ENCODE data around the gene FGF8. TPM values are rescaled to one million over a fixed set of nuclear protein-coding genes. Genes with fewer than 3 reads are reported as not detected.
A peak's percentile ranks its signal among the peaks of the same experiment; 100 is the strongest.

Gene FGF8
- total RNA-seq, 1 experiment from 2014 or later = 14.3 TPM

GRCh38 chr10:101782811-101783735, 7.2 kb upstream of the FGF8 start, which contains the start of gene NPM3:
Gene NPM3, minus strand, starts transcription at chr10:101783446. Its CDS starts 56 bp downstream, at chr10:101783390.
- no peaks in the 10 kb centered on the region for H3K79me1 ChIP-seq (ENCODE audit: insufficient read depth, low read depth, low read length, poor library complexity, severe bottlenecking)
- TF ChIP-seq CTCF (conservative IDR thresholded peaks at IDR 0.05) = no peak
- no peak within 1 kb of the TSS for H2BK12ac ChIP-seq (ENCODE audit: insufficient read length, low read depth, low read length)
- no peak within 1 kb of the TSS for H4K8ac ChIP-seq (replicated peaks; ENCODE audit: insufficient read length, low read depth, low read length)
- no peak within 1 kb of the TSS for H2BK5ac ChIP-seq (ENCODE audit: insufficient read length, low read length)
- H3K79me2 ChIP-seq (ENCODE audit: insufficient read depth, low read length) = peaks cover 2% of the 10 kb centered on the region; the same call in 1 of the 2 replicates
- H3K14ac ChIP-seq (ENCODE audit: insufficient read depth, low read length) = peak within 1 kb of the TSS; percentile 66
- H2AK5ac ChIP-seq (ENCODE audit: insufficient read length, low read length) = no peak within 1 kb of the TSS
- H3K56ac ChIP-seq (ENCODE audit: insufficient read length, low read depth, low read length) = no peak within 1 kb of the TSS
- H3K23ac ChIP-seq (ENCODE audit: insufficient read length, low read depth, low read length) = no peak within 1 kb of the TSS
- peak within 1 kb of the TSS; percentile 80 for H4K5ac ChIP-seq (ENCODE audit: insufficient read length, low read depth, low read length)
- H4K91ac ChIP-seq (ENCODE audit: insufficient read length, low read depth, low read length) = no peak within 1 kb of the TSS
- Mint-ChIP-seq H3K27me3 (ENCODE audit: low read depth) (peaks cover 14% of the 10 kb centered on the region), H3K27ac (peak within 1 kb of the TSS; percentile 96 to 99 (median 99)), H3K9me3 (no peaks in the 10 kb centered on the region; a peak in 1 of 5 replicates), H3K4me1 (peaks cover 32 to 49% of the 10 kb centered on the region in 2 experiments), H3K36me3 (ENCODE audit: insufficient read depth in 1 of 3, low read depth in 3 of 3) (peaks cover 13 to 34% (median 21%) of the 10 kb centered on the region in 3 experiments), H3K4me3 (peak within 1 kb of the TSS; percentile 100)
- peaks cover 2% of the 10 kb centered on the region for H4K20me1 ChIP-seq (ENCODE audit: control insufficient read depth, insufficient read depth, insufficient read length)
- no peak within 1 kb of the TSS for H3K27ac ChIP-seq (ENCODE audit: insufficient read length, low read depth, low read length)
- no peak within 1 kb of the TSS for H3K4ac ChIP-seq (ENCODE audit: low read depth, low read length)
- WGBS (ENCODE audit: extremely low coverage, insufficient read length, low lambda C conversion rate) = no CpG with 5 or more reads among the region's 57 CpGs
- no peak within 1 kb of the TSS for H2BK20ac ChIP-seq (ENCODE audit: low read depth, low read length, poor library complexity, severe bottlenecking)
- peak within 1 kb of the TSS; percentile 86 for H3K9ac ChIP-seq (ENCODE audit: extremely low read depth, insufficient read length, low read length)
- no peaks in the 10 kb centered on the region for H3K9me3 ChIP-seq (ENCODE audit: control insufficient read depth, low read depth, low read length)
- peaks cover 26% of the 10 kb centered on the region for H3K23me2 ChIP-seq (ENCODE audit: insufficient read length, low read depth, low read length, poor library complexity, severe bottlenecking)
- H3K27me3 ChIP-seq (ENCODE audit: insufficient read depth, low read length) = peaks cover 5% of the 10 kb centered on the region; the same call in 1 of the 2 replicates
- H2BK15ac ChIP-seq (ENCODE audit: low read depth, low read length) = no peak within 1 kb of the TSS; the same call in 1 of the 2 replicates
- peak; percentile 92 for DNase-seq
- H3K18ac ChIP-seq (ENCODE audit: insufficient read length, low read depth, low read length) = peak within 1 kb of the TSS; percentile 72
- H2AFZ ChIP-seq (ENCODE audit: low read length) = no peak within 1 kb of the TSS
- H3K4me2 ChIP-seq (ENCODE audit: insufficient read depth, insufficient read length, low read length) = peak within 1 kb of the TSS; percentile 98
- no peak within 1 kb of the TSS for H3T11ph ChIP-seq (ENCODE audit: low read length)
- H3K4me1 ChIP-seq (ENCODE audit: insufficient read depth, low read length) = peaks cover 5% of the 10 kb centered on the region; the same call in 1 of the 2 replicates
- no peak within 1 kb of the TSS for H2BK120ac ChIP-seq (ENCODE audit: low read depth, low read length, poor library complexity, severe bottlenecking)
